NCI-H524 (cell line): Measurements from ENCODE around the gene CDC6.
"Not testable (repeated sequence)": the region's sequence is repeated elsewhere in the genome, so short reads cannot be mapped to it uniquely, and the experiment has no call there.

ENCODE experiments used
- DNase-seq, 2 experiments: peaks; one replicate each; lab custom pipeline; 2025; lab: John Stamatoyannopoulos, UW

The CDC6 gene

DNA sequence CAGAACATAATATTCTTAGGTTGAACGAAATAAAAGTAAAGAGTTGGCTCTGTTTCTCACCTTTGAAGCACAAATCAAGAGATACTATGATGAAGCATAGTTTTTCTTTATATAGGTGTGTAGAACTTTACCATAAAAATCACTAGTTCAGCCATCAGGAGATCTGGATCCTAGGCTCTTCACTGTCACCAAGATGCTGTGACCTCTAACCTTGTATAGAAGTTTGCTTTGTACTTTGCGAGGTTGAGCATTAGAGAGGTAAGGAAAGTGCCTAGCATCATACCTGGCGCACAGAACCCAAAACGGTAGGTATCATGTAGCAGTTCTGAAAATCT lies 553 bp upstream of the CDC6 start:
- DNase-seq: no peak

DNA sequence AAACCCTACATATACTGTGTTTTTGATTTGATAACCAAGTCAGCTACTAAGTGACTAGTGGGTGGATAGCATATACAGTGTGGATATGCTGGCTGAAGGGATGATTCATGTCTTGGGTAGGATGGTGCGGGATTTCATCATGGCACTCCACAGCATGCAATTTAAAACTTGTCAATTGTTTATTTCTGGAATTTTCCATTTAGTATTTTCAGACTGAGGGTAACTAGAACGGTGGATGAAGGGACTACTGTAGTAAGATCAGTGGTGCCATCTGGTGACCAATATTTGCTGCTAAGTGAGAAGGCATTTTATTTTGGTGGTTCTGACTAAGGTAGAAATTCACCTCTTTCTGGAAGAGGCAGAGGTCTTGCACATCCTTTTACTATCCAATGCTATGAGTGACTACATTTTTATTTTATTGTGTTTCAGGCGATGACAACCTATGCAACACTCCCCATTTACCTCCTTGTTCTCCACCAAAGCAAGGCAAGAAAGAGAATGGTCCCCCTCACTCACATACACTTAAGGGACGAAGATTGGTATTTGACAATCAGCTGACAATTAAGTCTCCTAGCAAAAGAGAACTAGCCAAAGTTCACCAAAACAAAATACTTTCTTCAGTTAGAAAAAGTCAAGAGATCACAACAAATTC lies 3.1 kb downstream of the CDC6 start:
- peak; percentile 25 to 65 for DNase-seq

DNA sequence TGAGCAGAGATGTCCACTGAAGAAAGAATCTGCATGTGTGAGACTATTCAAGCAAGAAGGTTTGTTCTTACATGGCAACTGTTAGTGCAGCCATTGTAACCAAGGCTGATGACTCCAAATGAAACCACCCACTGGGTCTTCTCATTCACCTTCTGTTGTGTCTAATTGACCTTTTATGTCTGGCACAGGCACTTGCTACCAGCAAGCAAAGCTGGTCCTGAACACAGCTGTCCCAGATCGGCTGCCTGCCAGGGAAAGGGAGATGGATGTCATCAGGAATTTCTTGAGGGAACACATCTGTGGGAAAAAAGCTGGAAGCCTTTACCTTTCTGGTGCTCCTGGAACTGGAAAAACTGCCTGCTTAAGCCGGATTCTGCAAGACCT lies 3.6 kb downstream of the CDC6 start:
- DNase-seq: no peak

DNA sequence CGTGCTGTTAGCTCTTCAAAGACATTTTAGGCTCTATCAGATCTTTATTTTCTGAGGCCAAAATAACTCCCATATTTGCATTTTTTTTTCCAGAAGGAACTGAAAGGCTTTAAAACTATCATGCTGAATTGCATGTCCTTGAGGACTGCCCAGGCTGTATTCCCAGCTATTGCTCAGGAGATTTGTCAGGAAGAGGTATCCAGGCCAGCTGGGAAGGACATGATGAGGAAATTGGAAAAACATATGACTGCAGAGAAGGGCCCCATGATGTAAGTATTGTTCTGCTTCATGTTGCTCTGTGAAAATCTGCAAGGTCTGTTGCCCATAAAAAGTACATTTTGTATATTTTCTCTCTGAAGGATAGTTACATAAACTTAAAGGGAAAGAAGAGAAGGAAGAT lies 5.7 kb downstream of the CDC6 start:
- DNase-seq: no peak

DNA sequence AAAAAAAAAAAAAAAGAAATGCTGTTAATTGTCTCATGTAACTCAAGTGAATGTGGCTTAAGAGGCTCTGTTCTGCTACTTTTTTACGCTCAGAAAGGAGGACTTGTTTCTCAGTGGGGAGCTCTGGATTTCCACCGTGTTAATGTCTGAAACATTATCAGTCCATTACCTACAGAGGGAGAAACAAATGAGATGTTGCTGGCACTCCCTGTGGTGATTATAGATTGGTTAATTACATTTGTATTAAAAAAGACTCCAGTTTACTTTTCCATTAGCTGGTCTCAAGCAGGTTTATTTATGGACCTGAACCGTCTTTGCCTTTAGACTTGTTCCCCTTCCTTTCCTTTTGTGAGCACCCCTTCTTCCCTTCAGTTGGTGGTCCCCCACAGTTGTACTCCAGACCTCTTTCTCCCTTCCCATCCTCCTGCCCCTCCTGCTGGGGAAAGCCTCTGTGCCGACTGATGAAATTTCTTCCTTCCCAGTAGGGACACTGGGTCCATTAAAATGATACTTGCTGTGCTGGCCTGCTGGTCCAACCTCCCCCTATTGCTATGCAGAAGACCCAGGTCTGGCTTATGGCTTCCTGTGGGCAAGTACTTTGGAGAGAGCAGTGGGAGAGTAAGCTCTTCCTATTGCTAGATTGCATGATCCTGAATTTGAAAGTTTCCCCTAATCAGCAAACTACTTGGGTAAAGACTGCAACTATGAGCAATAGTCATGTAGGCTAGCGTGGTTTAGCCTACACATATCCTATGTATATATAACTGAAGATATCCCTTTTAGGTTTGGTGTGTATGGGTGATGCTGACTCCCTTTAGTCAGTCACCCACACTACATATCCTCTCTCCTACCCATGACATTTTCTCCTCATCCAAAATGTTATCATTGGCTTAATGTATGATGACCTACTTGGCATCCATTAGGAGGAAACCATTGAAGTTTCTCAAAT lies 8.1 kb downstream of the CDC6 start:
- DNase-seq: no peak

DNA sequence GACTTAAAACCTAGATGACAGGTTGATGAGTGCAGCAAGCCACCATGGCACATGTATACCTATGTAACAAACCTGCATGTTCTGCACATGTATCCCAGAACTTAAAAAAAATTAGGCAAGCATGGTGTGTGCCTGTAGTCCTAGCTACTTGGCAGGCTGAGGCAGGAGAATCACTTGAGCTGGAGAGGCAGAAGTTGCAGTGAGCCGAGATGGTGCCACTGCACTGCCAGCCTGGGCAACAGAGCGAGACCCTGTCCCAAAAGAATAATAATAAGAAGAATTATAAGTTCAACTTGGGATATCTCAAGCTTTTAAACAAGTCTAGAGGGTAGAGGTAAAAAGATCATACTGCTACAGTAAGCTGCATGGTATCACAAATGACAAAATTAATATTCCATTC lies 9.8 kb downstream of the CDC6 start:
- no peak for DNase-seq

DNA sequence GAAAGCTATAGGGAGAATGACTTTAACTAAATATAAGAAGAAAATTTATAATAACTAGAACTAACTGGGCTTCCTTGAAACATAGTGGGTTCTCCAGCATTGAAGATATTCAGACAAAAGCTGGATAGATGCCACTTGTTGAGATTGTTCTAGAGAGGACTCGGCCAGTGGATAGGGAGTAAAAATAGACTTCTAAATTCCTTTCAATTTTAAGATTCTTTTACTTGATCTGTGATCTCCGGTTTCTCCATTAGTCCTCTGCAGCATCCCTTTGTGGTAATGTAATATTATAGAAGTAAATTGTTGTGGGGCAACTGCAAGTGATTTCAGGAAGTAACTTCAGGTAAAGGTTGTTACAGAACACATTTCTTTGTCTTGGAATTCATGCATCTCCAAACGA lies 11.0 kb downstream of the CDC6 start:
- no peak for DNase-seq

DNA sequence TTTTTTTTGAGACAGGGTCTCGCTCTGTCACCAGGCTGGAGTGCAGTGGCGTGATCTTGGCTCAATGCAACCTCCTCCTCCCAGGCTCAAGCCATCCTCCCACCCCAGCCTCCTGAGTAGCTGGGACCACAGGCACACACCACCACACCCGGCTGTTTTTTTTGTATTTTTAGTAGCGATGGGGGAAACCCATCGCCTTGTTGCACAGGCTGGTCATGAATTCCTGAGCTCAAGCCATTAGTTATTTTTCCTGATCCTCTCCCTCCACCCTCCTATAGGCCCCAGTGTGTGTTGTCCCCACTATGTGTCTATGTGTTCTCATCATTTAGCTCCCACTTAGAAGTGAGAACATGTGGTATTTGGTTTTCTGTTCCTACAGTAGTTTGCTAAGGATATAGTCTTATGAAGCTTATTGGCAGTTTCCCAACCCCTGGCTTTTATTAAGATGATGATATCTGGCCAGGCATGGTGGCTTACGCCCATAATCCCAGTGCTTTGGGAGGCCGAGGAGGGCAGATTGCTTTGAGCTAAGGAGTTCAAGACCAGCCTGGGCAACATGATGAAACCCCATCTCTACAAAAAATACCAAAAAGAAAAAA lies 11.6 kb downstream of the CDC6 start:
- DNase-seq: not testable (repeated sequence)

DNA sequence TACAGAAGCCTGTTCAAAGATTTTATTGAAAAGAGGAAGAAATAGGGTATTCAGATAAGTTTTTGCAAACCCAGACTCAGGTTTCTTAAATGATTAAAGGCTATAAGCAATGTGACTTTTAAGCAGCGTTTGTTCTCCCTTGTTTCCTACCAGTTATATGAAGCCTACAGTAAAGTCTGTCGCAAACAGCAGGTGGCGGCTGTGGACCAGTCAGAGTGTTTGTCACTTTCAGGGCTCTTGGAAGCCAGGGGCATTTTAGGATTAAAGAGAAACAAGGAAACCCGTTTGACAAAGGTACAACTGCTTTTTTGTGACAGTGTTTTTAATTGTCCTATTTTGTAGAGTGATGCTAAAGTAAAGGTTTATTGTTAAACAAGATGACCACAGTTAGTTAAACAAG lies 13.6 kb downstream of the CDC6 start:
- peak in 1 of 2 experiments; percentile 40 for DNase-seq

DNA sequence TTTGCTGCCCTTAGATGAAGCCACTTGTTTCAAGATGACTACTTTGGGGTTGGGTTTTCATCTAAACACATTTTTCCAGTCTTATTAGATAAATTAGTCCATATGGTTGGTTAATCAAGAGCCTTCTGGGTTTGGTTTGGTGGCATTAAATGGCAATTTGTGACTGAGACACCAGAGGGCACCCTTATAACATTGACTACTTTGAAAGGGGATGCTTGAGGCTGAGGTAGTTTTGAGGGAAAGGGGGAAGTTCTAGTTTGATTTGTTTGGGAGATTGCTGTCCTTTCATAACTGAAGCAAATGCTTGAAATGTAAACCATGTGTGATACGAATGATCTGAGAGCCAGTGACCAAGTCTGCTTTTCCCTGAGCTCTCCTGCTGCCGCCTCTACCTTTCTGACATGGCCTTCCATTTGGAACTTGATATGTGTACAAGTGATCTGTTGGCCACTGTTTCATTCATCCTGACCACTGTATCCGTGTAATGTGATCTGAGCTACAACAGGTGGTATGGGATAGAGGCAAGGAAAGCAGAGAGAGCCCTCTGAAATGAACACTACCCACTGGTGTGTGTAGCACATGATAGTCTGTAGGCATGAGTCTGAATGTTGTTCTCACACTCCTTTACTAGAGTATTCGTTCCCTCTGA lies 15.5 kb downstream of the CDC6 start:
- DNase-seq: peak; percentile 75 to 86

DNA sequence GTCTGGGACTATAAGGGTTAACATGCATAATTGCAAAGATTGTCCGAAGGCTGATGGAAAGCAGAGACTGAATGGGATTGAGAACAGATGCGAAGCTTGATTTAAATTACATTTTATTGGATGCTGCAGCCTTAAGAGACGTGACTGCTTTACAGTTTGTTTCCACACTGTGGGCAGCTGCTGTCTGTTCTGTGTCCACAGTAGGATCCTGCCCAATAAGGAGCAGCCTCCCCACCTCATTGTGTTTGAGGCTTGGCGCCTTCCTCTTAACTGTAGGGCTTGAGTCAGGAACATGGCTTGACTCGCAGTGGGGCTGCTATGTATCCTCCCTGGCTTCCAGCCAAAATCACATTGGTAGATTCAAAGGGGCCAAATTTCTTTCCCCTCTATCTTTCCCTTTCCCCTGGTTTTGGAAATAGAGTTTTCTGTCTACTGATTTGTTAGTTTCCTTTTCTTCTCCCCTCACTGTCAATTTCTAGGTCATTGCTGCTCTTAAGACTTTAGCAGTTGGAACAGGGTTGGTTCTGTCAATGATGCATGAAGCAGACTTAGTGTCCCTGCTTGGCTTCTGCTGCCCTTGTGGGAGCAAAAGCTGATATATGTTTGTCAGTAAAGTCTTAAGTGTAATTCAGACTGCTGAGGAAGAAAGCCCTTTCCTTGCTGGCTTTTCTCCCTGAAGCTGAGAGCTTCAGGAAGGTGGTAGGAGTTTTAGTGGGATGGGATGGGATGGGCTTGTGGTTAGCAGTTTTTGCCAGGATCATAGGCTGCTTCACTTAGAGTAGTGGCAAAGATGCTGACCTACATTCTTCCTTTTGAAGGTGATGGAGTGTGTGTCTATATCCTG lies 16.3 kb downstream of the CDC6 start:
- DNase-seq: peak in 1 of 2 experiments; percentile 25

DNA sequence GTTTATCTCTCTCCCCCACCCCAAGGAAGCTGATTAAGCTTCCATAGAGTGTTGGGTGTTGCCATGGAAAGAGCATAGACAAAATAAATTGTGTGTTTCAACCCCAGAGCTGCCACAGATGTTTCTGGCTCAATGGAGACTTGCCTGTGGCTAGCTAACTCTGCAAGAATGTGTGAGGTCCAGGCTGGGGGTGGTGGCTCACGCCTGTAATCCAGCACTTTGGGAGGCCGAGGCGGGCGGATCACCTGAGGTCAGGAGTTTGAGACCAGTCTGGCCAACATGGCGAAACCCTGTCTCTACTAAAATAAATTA lies 16.8 kb downstream of the CDC6 start:
- DNase-seq: not testable (repeated sequence)

DNA sequence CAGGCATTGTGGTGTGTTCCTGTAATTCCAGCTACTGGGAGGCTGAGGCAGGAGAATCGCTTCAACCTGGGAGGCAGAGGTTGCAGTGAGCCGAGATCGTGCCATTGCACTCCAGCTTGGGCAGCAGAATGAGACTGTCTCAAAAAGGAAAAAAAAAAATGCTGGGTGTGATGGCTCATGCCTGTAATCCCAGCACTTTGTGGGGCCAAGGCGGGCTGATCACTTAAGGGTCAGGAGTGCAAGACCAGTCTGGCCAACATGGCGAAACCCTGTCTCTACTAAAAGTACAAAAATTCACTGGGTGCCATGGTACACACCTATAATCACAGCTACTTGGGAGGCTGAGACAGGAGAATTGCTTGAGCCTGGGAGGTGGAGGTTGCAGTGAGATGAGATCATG lies 17.2 kb downstream of the CDC6 start:
- DNase-seq: not testable (repeated sequence)

DNA sequence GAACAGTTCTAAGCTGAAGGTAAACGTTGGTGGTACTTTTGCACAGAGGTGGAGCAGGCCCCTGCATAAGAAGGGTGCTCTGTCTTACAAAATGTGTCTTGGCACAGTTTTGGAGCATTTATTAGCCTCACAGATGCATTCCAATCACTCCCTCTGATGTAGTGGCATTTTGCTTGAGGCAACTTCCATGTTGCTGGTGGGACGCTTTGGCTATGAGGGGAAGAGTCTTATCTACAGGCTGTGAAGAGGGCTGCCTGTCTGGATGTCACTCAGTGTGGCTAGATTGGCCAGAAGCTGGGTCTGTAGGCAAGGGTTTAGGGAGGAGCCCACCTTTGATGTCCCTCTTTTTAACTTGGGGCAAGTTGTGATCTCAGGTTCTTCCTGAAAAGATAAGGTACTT lies 18.7 kb downstream of the CDC6 start:
- DNase-seq: no peak

DNA sequence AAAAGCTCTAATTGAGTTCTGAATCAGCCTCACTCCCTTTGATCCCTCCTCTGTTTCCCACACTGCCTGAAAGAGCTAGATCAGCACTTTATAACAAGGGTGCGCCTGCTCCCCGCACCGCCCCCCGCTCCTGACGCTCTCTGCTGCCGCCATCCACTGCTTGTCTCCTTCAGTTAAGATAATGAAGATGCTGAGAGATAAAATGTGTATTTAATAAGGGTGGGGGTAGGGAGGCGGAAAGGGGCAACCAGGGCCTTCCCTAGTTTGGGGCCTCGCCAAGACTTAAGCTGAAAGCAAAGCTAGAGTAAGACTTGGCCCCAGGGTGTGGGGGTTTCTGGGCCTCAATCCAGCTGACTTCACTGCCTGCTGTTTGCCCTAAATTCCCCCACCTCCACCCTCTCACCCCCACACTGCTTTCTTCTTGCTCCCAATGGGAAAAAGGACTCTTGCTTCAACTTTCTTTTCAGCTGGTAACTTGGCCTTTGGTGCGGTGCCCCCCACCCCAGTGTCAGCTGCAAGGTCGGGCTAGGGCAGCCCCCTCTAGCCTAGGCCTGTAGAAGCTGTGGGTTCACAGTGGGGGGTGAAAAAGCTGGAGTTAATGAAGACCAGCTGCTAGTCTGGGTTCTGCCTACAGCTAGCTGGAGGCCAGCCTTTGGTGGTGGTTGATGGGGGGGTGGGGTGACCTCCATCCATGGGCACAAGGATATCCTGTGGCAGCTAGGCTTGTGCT lies 19.5 kb downstream of the CDC6 start:
- DNase-seq: peak in 1 of 2 experiments; percentile 15

DNA sequence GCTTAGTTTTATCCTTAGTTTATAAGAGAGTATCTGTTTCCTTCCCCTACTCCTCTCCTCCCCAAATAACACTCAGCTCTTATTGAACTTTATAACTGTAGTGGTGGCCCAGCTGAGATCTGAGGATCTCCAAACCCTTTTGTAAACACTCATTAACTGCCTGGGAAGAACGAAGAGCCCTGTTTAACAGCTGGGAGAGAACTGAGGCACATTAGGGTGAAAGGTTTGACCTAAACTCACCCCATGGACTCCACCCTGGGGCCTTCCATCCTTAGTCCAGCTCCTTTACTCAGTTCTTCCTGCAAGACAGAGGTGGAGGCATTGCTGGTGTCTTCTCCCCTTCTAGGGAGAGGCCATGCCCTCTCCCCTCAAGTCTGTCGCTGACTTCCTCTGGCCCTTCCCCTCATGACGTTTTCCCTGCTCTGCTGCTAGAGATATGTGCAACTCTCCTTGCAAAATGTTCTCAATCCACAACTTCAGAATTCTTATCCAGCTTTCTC lies 20.1 kb downstream of the CDC6 start:
- DNase-seq: no peak

DNA sequence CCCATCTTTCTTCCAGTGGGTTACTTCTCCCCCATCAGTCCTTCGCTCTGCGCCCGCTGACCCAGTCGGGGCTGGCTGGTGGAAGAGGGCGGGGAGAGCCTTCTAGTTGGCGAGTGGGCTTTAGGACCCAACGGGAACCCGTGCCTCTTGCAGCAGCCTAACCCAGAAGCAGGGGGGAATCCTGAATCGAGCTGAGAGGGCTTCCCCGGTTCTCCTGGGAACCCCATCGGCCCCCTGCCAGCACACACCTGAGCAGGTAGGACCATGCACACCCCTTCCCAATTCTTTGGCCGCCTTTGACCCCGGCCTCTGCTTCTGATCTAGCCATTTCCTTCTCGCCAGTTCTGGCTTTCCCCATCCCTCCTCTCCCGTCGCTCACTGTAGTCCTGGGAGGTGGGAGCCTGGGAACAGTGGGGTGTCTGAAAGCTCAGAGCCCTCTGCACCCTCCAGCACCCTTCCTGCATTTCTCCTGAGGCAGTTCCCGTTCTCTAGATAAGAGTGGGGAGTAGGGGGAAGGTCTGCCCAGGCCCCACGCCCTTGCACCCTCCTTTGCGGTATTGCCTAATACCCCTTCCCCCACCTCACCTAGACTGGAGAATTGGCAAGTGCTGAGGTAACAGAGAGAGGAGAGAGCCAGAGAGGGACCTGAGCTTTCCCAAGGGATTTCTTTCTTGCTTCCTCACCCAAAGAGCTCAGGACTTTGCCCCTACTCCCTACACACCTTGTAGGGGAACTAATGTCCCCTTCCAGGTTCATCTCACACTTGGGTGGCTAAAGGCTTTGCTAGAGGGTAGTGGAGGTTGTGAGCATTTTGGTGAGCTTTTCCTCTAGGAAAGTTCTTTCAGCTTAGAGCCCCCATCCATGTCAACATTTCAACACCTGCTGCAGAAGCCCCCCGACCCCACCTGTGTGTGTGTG lies 21.6 kb downstream of the CDC6 start, which contains the start of gene RARA:
RARA (plus strand) TSS at position 150 of the 918 bp plus-strand sequence. CDS start 22,039 bp downstream, outside the sequence.
- peak in 1 of 2 experiments; percentile 63 for DNase-seq

DNA sequence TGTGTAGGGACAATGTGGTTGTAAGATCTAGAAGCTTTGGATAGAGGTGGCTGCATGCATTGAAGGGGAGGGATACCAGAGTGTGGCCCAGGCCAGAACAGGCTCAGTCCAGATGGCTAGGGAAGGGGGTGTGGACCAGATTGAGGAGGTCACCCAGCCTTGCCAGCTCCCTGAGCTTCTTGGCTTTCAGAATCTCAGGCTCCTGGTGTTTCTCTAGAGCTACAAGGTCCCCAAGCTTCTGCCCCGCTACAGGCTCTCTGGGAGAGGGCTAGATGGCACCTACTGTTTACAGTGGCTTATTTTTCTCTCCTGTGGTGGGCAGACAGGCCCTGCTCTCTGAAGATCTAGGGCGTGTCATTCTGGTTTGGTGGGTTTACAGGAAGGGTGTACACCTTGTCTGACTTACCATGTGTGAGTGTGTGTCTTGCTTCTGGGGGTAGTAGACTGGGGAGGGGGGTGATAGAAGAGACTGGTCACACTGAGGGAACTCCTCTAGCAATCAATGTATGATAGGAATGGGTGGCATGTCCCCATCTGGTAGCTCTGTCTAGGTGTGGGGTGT lies 22.4 kb downstream of the CDC6 start:
- peak in 1 of 2 experiments; percentile 13 for DNase-seq

DNA sequence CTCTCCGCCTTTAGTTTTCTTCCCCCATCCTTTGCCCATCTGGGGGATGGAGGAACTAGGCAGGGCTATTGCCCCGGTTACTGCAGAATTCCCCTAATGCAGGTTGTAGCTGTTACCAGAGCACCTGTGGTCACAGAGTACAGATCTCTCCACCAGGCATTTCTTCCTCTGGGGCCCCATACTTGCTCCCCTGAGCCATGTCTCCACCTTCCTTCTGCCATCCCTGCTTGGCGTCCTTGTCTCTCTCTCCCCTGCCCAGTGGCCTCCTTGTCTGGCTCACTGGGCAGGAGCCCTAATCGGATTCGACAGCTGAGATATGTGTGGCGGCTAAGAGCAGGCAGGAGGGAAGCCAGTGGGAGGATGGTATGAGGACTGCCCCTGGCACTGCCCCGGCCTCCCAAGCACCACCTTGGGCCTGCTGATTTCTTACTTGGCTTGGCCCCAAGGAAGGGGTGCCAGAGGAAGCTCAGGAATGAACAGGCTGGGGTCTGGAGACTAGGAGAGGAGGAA lies 23.3 kb downstream of the CDC6 start:
- no peak for DNase-seq
